Glomerular visceral epithelial cell (primary cell): ENCODE measurements around the gene LSP1.
"Not testable (repeated sequence)": the region's sequence is repeated elsewhere in the genome, so short reads cannot be mapped to it uniquely, and the experiment has no call there.

Experiments used
- DNase-seq: peaks from one replicate; pipeline ENCODE4 v3.0.0-alpha.2; 2016; ENCODE audit errors: extremely low spot score

Gene LSP1

DNA sequence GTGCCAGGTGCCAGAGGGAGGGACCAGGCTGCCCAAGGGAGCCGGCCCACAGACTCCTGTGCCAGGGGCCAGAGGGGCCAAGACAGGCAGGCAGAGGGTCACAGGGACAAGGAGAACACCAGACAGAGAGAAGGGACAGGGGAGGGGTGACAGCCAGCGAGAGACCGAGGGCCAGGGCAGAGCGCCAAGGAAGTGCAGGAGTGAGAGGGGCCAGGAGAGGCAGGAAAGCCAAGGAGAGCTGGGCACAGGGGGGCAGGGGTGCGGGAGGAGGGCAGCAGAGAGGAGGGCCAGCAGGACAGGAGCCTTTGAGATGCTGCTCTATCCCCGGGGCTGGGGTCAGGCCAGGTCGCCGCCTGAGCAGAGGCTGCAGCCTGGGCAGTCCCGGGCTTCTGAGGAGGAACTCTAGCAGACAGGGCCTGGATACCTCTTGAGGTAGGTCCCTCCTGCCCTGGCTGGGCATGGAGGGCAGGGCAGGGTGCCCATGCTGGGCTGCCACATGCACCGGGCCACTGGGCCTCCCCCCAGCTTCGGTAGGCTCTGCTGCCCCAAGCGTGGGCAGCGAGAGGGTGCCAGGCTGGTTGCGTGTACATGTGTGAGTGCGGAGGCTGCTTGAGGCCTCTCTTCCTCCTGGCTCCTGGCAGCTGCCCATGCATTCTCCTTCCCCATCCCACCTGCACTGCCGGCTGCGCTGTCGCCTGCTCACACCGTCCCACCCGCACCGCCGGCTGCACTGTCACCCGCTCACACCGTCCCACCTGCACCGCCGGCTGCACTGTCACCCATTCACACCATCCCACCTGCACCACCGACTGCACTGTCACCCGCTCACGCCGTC lies 12.2 kb downstream of the LSP1 start:
- no peak for DNase-seq

DNA sequence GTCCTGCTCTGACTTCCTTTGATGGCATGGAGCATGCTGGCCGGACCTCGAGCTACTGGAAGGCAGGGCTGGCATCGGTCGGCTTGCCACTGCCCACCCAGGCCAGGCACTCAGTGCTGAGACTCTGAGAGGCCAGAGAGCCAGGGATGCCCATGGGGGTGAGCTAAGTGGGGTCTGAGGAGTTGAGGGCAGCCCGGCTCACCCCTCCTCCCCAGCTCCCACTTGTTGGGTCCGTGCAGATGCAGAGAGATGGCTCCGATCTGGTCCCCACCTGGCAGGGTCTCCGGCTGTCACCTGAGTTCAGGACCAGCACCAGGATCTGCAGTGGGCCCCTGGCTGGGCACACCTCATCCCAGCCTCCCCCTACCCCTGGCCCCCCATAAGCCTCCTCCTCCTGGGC lies 13.3 kb downstream of the LSP1 start:
- no peak for DNase-seq

DNA sequence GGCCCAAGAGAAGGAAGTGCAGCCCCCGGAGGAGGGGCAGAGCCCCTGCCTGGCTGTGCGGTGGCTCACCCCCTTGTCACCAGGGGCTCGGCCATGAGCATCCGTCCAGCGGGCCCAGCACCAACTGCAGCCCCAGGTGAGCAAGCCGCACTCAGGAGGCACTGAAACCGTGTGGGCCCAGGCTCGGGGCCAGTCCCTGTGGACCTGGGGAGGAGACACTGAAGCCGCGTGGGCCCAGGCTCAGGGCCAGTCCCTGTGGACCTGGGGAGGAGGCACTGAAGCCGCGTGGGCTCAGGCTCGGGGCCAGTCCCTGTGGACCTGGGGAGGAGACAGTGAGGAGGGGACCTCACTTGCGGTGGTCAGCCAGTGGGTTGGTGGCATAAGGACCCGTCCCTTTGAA lies 13.9 kb downstream of the LSP1 start:
- no peak for DNase-seq

DNA sequence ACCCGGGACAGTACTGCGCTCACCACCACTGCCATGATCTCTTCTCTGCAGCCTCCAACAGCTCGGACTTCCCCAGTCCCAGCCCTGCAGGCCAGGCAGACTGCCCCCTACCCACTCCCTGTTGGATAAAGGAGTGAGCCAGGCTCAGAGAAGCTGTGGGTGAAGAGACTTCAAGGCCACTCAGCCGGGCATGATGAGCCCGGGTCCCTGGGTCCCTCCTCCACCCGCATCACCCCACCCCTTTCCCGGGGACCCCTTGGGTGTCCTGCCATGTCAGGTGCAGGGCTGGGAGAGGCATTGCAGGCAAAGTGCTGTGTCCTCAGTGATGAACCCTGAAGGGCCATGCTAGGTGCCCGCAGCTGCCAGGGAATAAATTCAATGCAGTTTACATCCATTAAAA lies 14.5 kb downstream of the LSP1 start:
- DNase-seq = no peak

DNA sequence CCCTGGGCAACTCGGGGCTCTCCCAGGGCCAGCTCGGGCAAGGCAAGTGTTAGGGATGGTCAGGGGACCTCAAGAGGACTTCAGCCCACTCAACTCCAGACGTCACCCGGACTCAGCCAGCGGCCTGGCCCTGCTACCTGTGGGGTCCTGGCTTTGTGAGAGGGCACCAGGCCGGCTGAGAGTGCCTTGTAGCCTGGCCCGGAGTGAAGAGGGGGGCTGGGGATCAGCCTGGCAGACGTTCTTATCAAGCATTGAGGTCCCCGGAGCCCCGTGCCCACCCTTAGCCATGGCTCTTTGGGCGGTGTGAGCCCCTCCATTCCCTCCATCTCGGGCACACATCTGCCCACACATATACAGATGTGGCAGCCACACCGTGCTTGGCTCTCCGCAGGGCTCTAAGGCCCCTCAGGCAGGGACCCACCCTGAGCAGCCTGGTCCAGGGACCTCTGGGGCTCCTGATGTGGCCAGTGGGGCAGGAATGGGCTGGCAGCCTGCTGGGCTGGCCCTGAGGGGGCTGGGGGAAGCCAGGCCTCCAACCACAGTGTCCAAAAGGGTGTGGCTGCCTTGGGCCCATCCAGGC lies 15.3 kb downstream of the LSP1 start:
- no peak for DNase-seq

DNA sequence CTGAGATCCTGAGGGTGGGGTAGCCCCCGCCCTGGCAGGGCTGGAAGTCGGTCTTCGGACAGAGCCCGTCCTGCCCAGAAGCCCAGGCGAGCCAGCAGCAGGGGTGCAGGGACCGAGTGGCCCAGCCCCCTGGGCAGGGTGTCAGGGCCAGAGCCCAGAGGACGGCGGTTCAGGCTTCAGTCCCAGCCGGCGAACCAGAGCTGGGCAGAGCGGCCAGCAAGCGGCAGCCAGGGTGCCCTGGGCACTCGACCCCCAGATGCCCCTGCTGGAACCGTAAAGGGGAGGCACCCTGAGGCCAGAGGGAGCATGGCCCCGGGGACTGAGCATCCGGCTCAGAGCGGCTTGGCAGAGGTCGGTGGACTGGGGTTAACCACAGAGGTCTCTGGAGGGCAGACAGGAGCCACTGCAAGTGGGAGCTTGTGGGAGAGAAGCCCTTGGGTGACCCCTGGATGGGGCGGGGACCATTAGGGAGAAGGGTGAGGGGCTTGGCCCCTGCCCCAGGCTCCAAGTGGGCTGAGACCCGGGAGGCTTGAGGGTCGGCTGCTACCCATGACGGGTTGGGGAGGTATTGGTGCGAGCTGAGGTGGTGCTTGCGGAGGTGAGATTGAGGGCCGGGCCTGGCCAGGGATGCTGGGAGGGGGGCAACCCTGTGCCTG lies 15.9 kb downstream of the LSP1 start:
- DNase-seq = no peak

DNA sequence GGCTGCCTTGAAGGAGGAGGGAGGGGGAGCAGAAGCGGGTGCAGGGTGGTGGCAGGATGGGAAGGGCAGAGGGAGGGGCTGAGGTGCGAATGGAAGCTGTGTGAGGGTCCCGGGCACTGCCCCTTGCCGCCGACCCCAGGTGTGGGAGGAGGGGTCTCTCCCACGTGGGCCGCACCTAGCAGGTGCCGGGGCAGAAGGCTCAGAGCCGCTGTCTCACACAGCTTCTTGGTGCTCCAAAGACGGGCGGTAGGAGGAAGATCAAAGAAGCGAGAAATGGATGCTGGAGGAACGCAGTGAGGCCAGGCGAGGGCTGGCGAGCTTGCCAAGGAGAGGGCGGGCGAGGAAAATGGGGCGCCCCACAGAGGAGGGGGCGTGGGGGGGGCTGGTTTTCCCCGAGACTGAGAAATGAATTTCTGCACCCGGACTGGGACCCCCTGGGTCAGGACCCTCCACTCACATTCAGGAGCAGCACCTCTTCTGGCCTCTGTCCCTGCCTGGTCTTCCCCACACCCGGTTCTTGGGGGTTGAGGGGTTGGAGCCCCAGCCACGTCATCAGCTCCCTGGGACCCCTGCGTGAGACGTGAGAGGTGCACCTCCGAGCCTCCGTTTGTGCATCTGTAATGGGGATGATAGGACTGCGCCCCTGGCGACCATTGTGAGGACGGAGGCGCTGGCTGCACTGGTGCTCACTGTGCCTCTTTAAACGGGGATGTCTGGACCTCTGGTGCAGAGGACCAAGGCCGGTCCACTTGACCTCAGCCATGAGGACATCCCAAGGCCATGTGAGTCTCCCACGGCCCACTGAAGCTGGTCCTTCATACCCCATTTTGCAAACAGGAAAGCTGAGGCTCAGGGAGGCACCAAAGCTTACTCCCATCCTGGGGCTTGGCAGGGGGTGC lies 16.8 kb downstream of the LSP1 start:
- DNase-seq = no peak

DNA sequence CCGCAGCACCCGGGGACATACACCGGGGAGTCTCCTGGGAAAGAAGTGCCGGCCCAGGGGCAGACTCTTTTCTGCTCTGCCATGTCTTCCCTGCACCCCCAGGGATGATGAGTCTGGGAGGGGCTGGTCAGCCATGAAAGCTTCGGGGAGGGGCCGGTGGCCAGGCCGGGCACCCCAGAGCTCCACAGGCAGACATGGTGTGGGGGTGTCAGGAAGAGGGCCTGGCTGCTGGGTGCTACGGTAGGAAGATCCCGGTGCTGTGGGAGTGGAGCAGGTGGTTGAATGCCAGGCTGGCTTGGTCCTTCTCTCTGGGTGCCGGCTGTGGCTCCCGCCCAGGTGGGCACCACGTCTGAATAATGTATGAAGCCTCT lies 17.4 kb downstream of the LSP1 start:
- no peak for DNase-seq

DNA sequence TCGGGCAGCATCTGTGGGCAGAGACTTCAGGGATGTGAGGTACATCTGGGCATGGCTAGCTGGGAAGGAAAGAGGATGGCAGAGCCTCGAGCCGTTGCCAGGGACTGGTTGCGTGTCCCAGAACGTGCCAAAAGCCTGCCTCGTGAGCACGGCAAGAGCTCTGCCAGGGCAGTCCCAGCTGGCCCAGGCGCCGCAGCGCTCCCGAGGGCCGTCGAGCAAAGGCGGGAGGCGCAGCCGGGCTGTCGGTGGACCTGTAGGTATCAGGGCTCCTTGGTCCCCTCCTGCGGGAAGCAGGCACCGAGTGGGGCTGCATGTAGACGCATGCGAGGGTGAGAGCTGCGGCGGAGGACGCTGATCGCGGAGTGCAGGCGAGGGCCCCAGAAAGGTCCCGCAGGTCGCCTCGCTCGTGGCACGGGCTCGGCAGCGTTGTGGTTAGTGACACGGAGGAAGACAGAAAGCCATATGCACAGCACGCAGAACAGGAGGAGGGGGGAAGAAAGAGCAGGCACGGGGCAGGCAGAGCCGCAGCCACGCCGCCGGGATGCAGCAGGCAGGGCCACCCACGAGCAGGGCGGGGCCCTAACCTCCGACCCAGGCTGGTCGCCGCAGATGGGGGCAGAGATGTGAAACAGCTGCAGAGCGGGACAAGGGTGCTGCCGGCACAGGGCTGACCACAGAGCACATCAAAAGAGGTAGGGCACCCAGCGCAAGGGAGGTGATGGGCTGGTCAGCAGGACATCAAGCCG lies 18.0 kb downstream of the LSP1 start:
- no peak for DNase-seq

DNA sequence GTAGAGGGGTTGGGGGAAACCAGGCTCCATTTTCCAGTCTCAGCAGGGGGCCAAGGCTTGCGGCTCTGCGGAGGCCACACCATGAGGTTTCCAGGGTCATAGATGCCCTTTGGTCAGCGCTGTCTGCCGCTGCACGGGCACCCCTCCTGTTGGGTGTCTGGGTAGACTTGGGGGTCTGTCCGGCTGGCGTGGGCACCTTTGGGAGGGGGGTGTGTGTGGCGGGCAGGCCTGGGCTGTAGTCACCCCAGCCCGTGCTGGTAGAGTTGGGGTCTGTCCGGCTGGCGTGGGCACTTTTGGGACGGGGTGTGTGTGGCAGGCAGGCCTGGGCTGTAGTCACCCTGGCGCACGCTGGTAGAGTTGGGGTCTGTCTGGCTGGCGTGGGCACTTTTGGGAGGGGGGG lies 18.6 kb downstream of the LSP1 start:
- DNase-seq = no peak

DNA sequence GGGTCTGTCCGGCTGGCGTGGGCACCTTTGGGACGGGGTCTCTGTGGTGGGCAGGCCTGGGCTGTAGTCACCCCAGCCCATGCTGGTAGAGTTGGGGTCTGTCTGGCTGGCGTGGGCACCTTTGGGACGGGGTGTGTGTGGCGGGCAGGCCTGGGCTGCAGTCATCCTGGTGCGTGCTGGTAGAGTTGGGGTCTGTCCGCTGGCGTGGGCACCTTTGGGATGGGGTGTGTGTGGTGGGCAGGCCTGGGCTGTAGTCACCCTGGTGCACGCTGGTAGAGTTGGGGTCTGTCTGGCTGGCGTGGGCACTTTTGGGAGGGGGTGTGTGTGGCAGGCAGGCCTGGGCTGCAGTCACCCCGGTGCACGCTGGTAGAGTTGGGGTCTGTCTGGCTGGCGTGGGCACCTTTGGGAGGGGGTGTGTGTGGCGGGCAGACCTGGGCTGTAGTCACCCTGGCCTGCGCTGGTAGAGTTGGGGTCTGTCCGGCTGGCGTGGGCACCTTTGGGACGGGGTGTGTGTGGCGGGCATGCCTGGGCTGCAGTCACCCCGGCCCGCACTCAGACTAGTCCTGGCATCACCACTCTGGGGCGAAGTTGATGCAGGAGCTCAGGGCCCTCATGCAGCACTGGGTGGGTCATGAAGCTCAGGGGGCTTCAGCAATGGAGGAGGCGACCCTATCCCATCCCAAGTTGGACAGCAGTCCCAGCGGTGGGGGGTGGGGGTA lies 19.5 kb downstream of the LSP1 start:
- DNase-seq = no peak

DNA sequence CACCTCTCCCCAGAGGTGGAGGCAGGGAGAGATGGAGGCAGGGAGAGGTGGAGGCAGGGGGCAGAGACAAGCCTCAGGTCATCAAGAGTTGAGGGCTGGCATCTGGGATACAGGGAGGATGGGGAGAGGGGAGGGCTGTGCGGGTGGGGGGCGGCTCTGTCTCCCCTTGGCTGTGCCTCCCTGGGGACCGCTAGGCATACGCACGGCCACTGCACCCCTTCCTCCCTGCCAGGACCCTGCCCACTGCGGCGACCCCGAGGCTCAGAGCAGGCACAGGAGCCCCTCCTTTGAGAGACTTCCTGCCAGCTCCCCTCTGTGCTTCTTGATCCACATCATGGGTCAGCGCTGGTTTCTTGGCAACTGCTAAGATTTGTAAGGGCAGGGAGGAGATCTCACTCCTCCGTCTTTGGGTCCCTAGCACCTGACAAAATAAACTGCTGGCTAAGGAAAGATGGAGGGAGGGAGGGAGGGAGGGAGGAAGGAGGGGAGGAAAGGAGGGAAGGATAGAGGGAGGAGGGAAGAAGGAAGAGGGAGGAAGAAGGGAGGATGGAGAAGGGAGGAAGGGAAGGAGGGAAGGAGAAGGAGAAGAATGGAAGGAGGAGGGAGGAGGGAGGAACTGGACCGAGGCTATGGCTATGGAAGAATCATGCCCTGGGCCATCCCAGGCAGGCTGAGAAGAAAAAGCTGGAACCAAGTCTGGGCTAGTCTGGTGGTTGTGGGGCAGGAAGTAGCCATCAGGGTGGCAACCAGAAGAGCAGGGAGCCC lies 20.3 kb downstream of the LSP1 start:
- DNase-seq = no peak

DNA sequence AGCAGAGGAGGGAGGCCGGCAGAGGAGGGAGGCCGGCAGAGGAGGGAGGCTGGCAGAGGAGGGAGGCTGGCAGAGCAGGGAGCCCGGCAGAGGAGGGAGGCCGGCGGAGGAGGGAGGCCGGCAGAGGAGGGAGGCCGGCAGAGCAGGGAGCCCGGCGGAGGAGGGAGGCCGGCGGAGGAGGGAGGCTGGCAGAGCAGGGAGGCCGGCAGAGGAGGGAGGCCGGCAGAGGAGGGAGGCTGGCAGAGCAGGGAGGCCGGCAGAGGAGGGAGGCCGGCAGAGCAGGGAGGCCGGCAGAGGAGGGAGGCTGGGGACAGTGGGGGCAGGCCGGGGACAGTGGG lies 20.9 kb downstream of the LSP1 start:
- not testable (repeated sequence) for DNase-seq

DNA sequence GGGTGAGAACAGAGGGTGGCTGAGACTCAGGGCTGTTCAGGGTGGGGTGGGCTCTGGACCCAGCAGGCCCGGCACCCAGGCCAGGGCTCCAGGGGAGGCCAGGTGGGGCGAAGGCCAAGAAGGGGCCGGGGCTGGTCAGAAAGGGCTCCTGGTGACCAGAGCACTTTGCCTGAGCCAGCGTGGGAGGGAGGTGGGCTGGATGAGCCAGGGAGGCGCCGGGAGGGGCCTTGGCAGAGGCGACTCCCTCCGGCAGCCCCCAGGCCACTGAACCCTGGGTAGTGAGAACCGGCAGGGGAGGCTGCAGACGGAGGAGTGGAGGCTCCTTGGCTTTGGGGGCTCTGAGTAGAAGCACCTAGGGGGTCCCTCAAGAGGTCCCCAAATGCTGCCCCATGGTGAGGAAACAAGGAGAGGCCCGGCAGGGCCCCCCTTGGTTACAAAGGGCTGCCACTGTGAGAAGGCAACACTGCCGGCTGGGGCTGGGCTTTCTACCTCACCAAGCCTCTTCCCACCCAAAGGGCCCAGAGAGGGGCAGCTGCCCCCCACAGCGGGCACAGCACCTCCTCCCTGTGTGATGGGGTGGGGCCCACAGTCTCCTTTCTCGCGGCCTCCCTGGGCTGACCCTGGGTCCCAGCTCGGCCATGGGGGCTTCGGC lies 21.7 kb downstream of the LSP1 start:
- not testable (repeated sequence) for DNase-seq

DNA sequence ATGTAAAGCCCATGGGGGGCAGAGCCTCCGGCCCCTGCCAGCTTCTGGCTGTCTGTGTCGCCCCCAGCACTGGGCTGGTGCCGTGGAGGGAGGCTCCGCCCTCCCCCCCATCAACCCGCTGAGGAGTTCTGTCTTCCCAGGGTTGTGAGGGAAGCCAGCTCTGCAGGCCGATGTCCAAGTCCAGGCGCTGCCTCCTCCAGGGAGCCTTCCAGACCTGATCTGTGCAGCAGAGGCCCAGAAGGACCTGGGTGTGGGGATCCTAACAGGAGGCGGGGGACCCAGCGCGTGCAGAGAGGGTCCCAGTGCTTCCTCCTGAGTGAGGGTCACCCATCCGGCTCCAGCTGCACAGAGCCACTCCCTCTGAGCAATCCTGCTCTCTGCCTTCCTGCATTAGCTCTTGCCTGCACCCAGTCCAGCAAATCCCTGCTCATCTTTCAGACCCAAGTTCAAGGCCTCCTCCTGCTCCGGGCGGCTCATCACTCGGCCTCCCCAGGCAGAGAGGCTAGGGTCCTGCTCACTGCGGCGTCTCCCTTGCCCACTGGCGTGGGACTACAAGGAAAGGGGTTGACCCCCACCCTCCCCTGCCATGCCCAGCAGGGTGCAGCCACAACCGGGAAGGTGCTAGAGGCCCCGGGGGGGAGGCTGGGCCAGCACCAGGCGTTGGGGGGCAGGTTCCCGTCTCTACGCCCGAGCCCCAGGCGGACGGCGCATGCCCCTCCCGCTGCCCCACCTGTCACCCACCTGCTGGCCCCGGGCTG lies 22.4 kb downstream of the LSP1 start:
- DNase-seq = no peak

DNA sequence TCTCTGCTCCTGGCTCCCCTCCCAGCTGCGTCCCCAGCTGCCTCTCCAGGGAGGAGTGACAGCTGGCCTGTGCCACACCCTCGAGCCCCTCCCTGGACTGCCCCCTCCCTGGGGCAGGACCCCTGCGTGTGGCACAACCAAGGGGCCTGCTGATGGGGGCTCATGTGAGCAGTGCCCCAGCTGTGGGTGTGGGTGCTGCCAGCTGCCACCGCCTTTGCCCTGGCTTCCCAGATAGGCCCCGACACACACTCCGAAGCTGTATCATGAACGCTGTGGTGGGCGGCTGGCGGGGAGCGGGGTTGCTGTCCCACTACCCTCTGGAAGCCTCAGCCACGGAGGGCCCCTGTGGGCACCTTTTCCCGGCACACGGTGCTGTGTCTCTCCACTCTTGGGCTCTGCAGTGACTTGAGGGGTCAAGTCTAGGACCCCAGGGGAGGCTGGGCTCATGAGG lies 23.0 kb downstream of the LSP1 start:
- not testable (repeated sequence) for DNase-seq

DNA sequence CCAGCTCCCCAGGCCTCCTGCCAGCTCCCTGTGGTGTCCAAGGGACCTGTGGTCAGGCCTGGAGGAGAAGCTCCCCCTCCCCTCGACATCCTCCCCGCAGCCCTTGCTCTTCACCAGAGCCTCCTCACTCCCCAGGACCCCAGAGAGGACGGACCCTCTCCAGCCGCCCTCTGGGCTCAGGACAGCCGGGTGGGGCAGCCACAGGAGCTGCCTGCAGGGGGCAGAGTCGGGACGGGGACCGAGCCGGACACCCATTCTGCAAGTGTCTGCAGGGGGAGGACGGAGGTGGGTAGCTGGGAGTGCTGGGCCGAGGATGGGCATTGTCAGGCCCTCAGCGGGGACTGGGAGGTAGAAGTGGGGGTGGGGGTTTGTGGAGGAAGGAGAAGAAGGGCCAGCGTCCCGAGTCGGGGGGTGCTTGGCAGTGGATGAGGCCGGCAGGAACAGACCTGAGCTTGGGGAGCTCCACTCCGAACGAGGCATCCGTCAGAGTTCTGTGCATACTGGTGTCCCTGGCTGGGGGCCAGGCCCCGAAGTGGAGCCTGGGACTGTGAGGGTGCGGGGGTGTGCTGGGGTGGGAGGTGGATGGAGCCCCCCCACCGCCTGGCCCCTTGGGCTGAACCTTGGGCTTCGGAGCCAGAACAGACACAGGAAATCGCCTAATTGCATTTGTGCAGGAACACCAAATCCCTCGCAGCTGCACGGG lies 23.6 kb downstream of the LSP1 start:
- DNase-seq = no peak
